SK-N-SH treated with all-trans-retinoic acid at 6 μM for 48 hours (cell line): ENCODE results near the gene LPIN2.

Source experiments
- ATAC-seq: fragments of 200-7000 bp; cut with Tn5 transposase; 3 replicates; pipeline ENCODE4 v1.9.1; 2020; ENCODE audit warnings: mild to moderate bottlenecking, moderate library complexity
- ARNTL ChIP-seq: fragments of 450-650 bp; formaldehyde crosslinking; IDR thresholded peaks from 2 replicates; pipeline ENCODE4 v1.5.0; 2020; ENCODE audit warnings: low read depth, mild to moderate bottlenecking, moderate library complexity, borderline replicate concordance
- BACH2 ChIP-seq: fragments of 250-450 bp; sonication (Bioruptor Pico); IDR thresholded peaks from 2 replicates; pipeline ENCODE4 v1.9.0; 2021; ENCODE audit warnings: mild to moderate bottlenecking, borderline replicate concordance
- CREB5 ChIP-seq: fragments of 250-450 bp; sonication (Bioruptor Pico); IDR thresholded peaks from 2 replicates; pipeline ENCODE4 v1.5.1; 2020; ENCODE audit warnings: low read depth, mild to moderate bottlenecking, moderate library complexity
- CSDC2 ChIP-seq: fragments of 250-450 bp; sonication (Bioruptor Pico); IDR thresholded peaks from 2 replicates; pipeline ENCODE4 v1.5.0; 2020; ENCODE audit warnings: mild to moderate bottlenecking, moderate library complexity
- ESRRG ChIP-seq: fragments of 250-450 bp; sonication (Bioruptor Pico); IDR thresholded peaks from 2 replicates; pipeline ENCODE4 v1.6.1; 2021; ENCODE audit warnings: mild to moderate bottlenecking
- GLIS3 ChIP-seq: fragments of 250-450 bp; sonication (Bioruptor Pico); IDR thresholded peaks from 2 replicates; pipeline ENCODE4 v1.5.0; 2020; ENCODE audit warnings: mild to moderate bottlenecking, moderate library complexity
- ISL1 ChIP-seq: fragments of 250-450 bp; sonication (Bioruptor Pico); IDR thresholded peaks from 2 replicates; pipeline ENCODE4 v2.1.2; 2022; ENCODE audit warnings: mild to moderate bottlenecking, moderate library complexity
- OSR1 ChIP-seq: fragments of 250-450 bp; sonication (Bioruptor Pico); IDR thresholded peaks from 2 replicates; pipeline ENCODE4 v1.8.0; 2022; ENCODE audit warnings: moderate library complexity, mild to moderate bottlenecking, inconsistent platforms
- PATZ1 ChIP-seq: fragments of 250-450 bp; sonication (Bioruptor Pico); IDR thresholded peaks from 2 replicates; pipeline ENCODE4 v1.8.0; 2020; ENCODE audit warnings: mild to moderate bottlenecking, moderate library complexity, borderline replicate concordance
- PPARA ChIP-seq: fragments of 250-450 bp; sonication (Bioruptor Pico); IDR thresholded peaks from 2 replicates; pipeline ENCODE4 v1.5.0; 2020; ENCODE audit warnings: mild to moderate bottlenecking, borderline replicate concordance
- RARB ChIP-seq: fragments of 250-450 bp; sonication (Bioruptor Pico); IDR thresholded peaks from 2 replicates; pipeline ENCODE4 v1.8.0; 2021; ENCODE audit warnings: mild to moderate bottlenecking, moderate library complexity
- SNAI2 ChIP-seq: fragments of 250-450 bp; sonication (Bioruptor Pico); IDR thresholded peaks from 2 replicates; pipeline ENCODE4 v1.5.0; 2020; ENCODE audit warnings: mild to moderate bottlenecking, moderate library complexity
- TCF4 ChIP-seq: fragments of 250-450 bp; sonication (Bioruptor Pico); IDR thresholded peaks from 2 replicates; pipeline ENCODE4 v1.8.0; 2021; ENCODE audit warnings: mild to moderate bottlenecking, moderate library complexity, borderline replicate concordance
- TOX ChIP-seq: fragments of 250-450 bp; sonication (Bioruptor Pico); IDR thresholded peaks from 2 replicates; pipeline ENCODE4 v1.8.0; 2021; ENCODE audit warnings: mild to moderate bottlenecking, moderate library complexity, borderline replicate concordance
- TSHZ2 ChIP-seq: fragments of 250-450 bp; sonication (Bioruptor Pico); IDR thresholded peaks from 2 replicates; pipeline ENCODE4 v1.5.0; 2020; ENCODE audit warnings: mild to moderate bottlenecking, moderate library complexity
- ZC3H10 ChIP-seq: fragments of 250-450 bp; sonication (Bioruptor Pico); IDR thresholded peaks from 2 replicates; pipeline ENCODE4 v1.5.1; 2021; ENCODE audit warnings: mild to moderate bottlenecking, moderate library complexity
- ZFP3 ChIP-seq: fragments of 250-450 bp; sonication (Bioruptor Pico); IDR thresholded peaks from 2 replicates; pipeline ENCODE4 v1.5.0; 2020; ENCODE audit warnings: mild to moderate bottlenecking, moderate library complexity
- ZFP30 ChIP-seq: fragments of 450-650 bp; formaldehyde crosslinking; IDR thresholded peaks from 2 replicates; pipeline ENCODE4 v1.5.0; 2022; ENCODE audit warnings: mild to moderate bottlenecking, moderate library complexity
- ZNF565 ChIP-seq: fragments of 450-650 bp; formaldehyde crosslinking; conservative IDR thresholded peaks from 2 replicates; pipeline ENCODE4 v1.5.0; 2020; ENCODE audit warnings: low read depth, mild to moderate bottlenecking, moderate library complexity
- ZNF70 ChIP-seq: fragments of 450-650 bp; formaldehyde crosslinking; IDR thresholded peaks from 2 replicates; pipeline ENCODE4 v1.5.0; 2020; ENCODE audit warnings: mild to moderate bottlenecking, moderate library complexity
- ZNF8 ChIP-seq: fragments of 450-650 bp; formaldehyde crosslinking; IDR thresholded peaks from 2 replicates; pipeline ENCODE4 v1.5.0; 2020; ENCODE audit warnings: mild to moderate bottlenecking, moderate library complexity
- TF ChIP-seq, protein P1 (sequence below): fragments of 250-450 bp; sonication (Bioruptor Pico); IDR thresholded peaks from 2 replicates; pipeline ENCODE4 v1.8.0; 2021; ENCODE audit warnings: low read depth, mild to moderate bottlenecking, moderate library complexity, borderline replicate concordance
- TF ChIP-seq, protein P2 (sequence below): fragments of 250-450 bp; sonication (Bioruptor Pico); IDR thresholded peaks from 2 replicates; pipeline ENCODE4 v1.5.1; 2021; ENCODE audit warnings: mild to moderate bottlenecking, moderate library complexity

Gene LPIN2

GRCh38 chr18:2986150-2986865 is 26.6 kb downstream of the LPIN2 start:
- ATAC-seq = no peak
- TF ChIP-seq PPARA (no peak), RARB (CRISPR knock-in tag) (no peak), CREB5 (CRISPR knock-in tag) (no peak), OSR1 (CRISPR knock-in tag) (no peak), SNAI2 (CRISPR knock-in tag) (no peak), GLIS3 (CRISPR knock-in tag) (no peak), ESRRG (CRISPR knock-in tag) (no peak), ZNF70 (no peak), BACH2 (CRISPR knock-in tag) (no peak), ZFP30 (CRISPR knock-in tag) (no peak), CSDC2 (no peak), TOX (no peak), ZC3H10 (CRISPR knock-in tag) (no peak)
- TF ChIP-seq, protein P1, sequence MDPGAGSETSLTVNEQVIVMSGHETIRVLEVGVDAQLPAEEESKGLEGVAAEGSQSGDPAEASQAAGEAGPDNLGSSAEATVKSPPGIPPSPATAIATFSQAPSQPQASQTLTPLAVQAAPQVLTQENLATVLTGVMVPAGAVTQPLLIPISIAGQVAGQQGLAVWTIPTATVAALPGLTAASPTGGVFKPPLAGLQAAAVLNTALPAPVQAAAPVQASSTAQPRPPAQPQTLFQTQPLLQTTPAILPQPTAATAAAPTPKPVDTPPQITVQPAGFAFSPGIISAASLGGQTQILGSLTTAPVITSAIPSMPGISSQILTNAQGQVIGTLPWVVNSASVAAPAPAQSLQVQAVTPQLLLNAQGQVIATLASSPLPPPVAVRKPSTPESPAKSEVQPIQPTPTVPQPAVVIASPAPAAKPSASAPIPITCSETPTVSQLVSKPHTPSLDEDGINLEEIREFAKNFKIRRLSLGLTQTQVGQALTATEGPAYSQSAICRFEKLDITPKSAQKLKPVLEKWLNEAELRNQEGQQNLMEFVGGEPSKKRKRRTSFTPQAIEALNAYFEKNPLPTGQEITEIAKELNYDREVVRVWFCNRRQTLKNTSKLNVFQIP (CRISPR knock-in tag) = no peak

DNA sequence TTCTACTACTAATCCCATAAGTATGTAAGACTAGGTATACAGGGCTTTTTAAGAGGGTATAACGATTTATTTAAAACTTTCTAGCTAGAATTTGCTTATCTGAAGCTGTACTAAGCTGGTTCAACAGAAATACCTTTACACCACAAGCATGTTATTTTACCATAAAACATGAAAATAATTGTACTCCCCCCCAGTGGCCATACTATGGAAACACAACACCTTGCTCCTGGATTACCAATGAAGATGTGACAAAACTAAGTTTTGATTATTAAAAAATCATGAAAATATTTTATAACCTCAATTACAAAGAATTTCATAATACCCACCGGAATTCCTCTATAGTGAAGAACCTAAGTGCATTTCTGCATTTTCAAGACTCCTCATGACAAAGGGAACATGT is 27.3 kb downstream of the LPIN2 start:
- TF ChIP-seq ZFP3 (CRISPR knock-in tag) (no peak), SNAI2 (CRISPR knock-in tag) (no peak), CSDC2 (no peak), TCF4 (CRISPR knock-in tag) (no peak), TOX (no peak)
- ATAC-seq = no peak

- no peak for TF ChIP-seq ZFP3 (CRISPR knock-in tag)
- no peak for TF ChIP-seq ZFP30 (CRISPR knock-in tag)
- no peak for TF ChIP-seq TSHZ2 (CRISPR knock-in tag)
- TF ChIP-seq ZNF8 (CRISPR knock-in tag) = no peak
- TF ChIP-seq PPARA = no peak
- TF ChIP-seq CREB5 (CRISPR knock-in tag) = no peak
- TF ChIP-seq ARNTL (CRISPR knock-in tag) = no peak
- no peak for TF ChIP-seq ISL1 (CRISPR knock-in tag)
- TF ChIP-seq SNAI2 (CRISPR knock-in tag) = no peak
- TF ChIP-seq ZNF565 (CRISPR knock-in tag) = no peak
- no peak for TF ChIP-seq ESRRG (CRISPR knock-in tag)
- no peak for TF ChIP-seq PATZ1 (CRISPR knock-in tag)
- TF ChIP-seq, protein P2, sequence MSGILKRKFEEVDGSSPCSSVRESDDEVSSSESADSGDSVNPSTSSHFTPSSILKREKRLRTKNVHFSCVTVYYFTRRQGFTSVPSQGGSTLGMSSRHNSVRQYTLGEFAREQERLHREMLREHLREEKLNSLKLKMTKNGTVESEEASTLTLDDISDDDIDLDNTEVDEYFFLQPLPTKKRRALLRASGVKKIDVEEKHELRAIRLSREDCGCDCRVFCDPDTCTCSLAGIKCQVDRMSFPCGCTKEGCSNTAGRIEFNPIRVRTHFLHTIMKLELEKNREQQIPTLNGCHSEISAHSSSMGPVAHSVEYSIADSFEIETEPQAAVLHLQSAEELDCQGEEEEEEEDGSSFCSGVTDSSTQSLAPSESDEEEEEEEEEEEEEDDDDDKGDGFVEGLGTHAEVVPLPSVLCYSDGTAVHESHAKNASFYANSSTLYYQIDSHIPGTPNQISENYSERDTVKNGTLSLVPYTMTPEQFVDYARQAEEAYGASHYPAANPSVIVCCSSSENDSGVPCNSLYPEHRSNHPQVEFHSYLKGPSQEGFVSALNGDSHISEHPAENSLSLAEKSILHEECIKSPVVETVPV (CRISPR knock-in tag) = no peak
- no peak for TF ChIP-seq GLIS3 (CRISPR knock-in tag)
- no peak for TF ChIP-seq TOX
- no peak for ATAC-seq
Measured at GRCh38 chr18:2984703-2985261, 28.2 kb downstream of the LPIN2 start.
